Hepatocyte (in vitro differentiated cells): ENCODE data around the gene DUOX2. TPM values are rescaled to one million over a fixed set of nuclear protein-coding genes. Genes with fewer than 3 reads are reported as not detected.
"Not testable (repeated sequence)": the region's sequence is repeated elsewhere in the genome, so short reads cannot be mapped to it uniquely, and the experiment has no call there.

Experiments
- DNase-seq: peaks from one replicate; pipeline ENCODE4 v3.0.0-alpha.2; 2016; ENCODE audit warnings: low spot score
- H2AFZ ChIP-seq: fragments of 200-600 bp; sonication (generic); 2 replicates; pipeline ENCODE4 v1.6.0; 2016; ENCODE audit warnings: antibody characterized with exemption, mild to moderate bottlenecking
- H3K27ac ChIP-seq: fragments of 200-600 bp; sonication (generic); 2 replicates; pipeline ENCODE4 v1.5.1; 2016; ENCODE audit warnings: mild to moderate bottlenecking
- H3K27me3 ChIP-seq: fragments of 200-600 bp; sonication (generic); 2 replicates; pipeline ENCODE4 v1.6.1; 2016
- H3K36me3 ChIP-seq: fragments of 200-600 bp; sonication (generic); replicated peaks from 2 replicates; pipeline ENCODE4 v1.5.1; 2016; ENCODE audit warnings: low read depth; ENCODE audit not compliant: insufficient read depth
- H3K4me1 ChIP-seq: fragments of 200-600 bp; sonication (generic); 2 replicates; pipeline ENCODE4 v1.5.1; 2016; ENCODE audit warnings: mild to moderate bottlenecking, moderate library complexity; ENCODE audit not compliant: insufficient read depth
- H3K4me2 ChIP-seq: fragments of 200-600 bp; sonication (generic); 2 replicates; pipeline ENCODE4 v1.6.0; 2016
- H3K4me3 ChIP-seq: fragments of 200-600 bp; sonication (generic); 2 replicates; pipeline ENCODE4 v1.5.1; 2016; ENCODE audit warnings: mild to moderate bottlenecking
- H3K79me2 ChIP-seq: fragments of 200-600 bp; sonication (generic); 2 replicates; pipeline ENCODE4 v1.6.0; 2017; ENCODE audit warnings: mild to moderate bottlenecking
- H3K9me2 ChIP-seq: fragments of 200-600 bp; sonication (generic); replicated peaks from 2 replicates; pipeline ENCODE4 v1.6.0; 2017; ENCODE audit warnings: mild to moderate bottlenecking; ENCODE audit not compliant: insufficient read depth
- H3K9me3 ChIP-seq: fragments of 200-600 bp; sonication (generic); 2 replicates; pipeline ENCODE4 v1.5.1; 2016; ENCODE audit warnings: low read depth, mild to moderate bottlenecking
- H4K20me1 ChIP-seq: fragments of 200-600 bp; sonication (generic); 2 replicates; pipeline ENCODE4 v1.6.0; 2016; ENCODE audit warnings: mild to moderate bottlenecking; ENCODE audit not compliant: insufficient read depth, poor library complexity, severe bottlenecking
- WGBS: methylation state at CpG from one replicate; pipeline ENCODE4 v1.1.6; 2016; ENCODE audit warnings: low lambda C conversion rate; ENCODE audit errors: missing lambda C conversion rate; 5-methylcytosine and 5-hydroxymethylcytosine counted together
- polyA plus RNA-seq: library from polyadenylated mRNA; unstranded; fragments of >200 nt; fragmentation: Nextera tagmentation; extraction: Ambion mirVana; gene quantifications from 2 replicates; pipeline ENCODE4 v1.2.1, GENCODE V29; 2016
- total RNA-seq: library from RNA; depleted of rRNA; stranded (reverse); fragments of >200 nt; gene quantifications from 2 replicates; pipeline ENCODE4 v1.2.3, GENCODE V29; 2014

The DUOX2 gene
- total and polyA plus RNA-seq, 2 experiments from 2014 or later: 21.4 to 37.4 TPM

- WGBS: 74% methylated on average over 5 of the region's 5 CpGs
Measured at GRCh38 chr15:45079628-45080246, 34.2 kb downstream of the DUOX2 start.

GRCh38 chr15:45079201-45079600 lies 34.8 kb downstream of the DUOX2 start:
- not testable (repeated sequence) for H3K4me2 ChIP-seq, H2AFZ ChIP-seq, DNase-seq, H3K27me3 ChIP-seq, H3K9me3 ChIP-seq, H3K4me1 ChIP-seq, H4K20me1 ChIP-seq, H3K36me3 ChIP-seq, H3K9me2 ChIP-seq, H3K79me2 ChIP-seq, H3K4me3 ChIP-seq
- WGBS: 86% methylated on average over 5 of the region's 5 CpGs
- peak overlapping the region; percentile 87 for H3K27ac ChIP-seq

More at GRCh38 chr15:45079628-45080246, 34.2 kb downstream of the DUOX2 start:
- not testable (repeated sequence) for H3K4me1 ChIP-seq, H3K36me3 ChIP-seq, DNase-seq, H3K79me2 ChIP-seq, H3K9me3 ChIP-seq, H3K27me3 ChIP-seq, H3K4me2 ChIP-seq, H3K9me2 ChIP-seq, H2AFZ ChIP-seq, H3K4me3 ChIP-seq, H4K20me1 ChIP-seq
- H3K27ac ChIP-seq: peak overlapping the region; percentile 87

GRCh38 chr15:45077391-45077790 lies 36.6 kb downstream of the DUOX2 start:
- not testable (repeated sequence) for H3K4me3 ChIP-seq, H3K9me2 ChIP-seq, H3K79me2 ChIP-seq, H3K27me3 ChIP-seq, DNase-seq, H2AFZ ChIP-seq, H3K4me2 ChIP-seq, H3K4me1 ChIP-seq, H3K36me3 ChIP-seq, H4K20me1 ChIP-seq, H3K9me3 ChIP-seq
- WGBS: 96% methylated on average over 2 of the region's 2 CpGs
- peak overlapping the region; percentile 74 for H3K27ac ChIP-seq

- not testable (repeated sequence) for H3K4me2 ChIP-seq, H3K4me3 ChIP-seq, H3K27me3 ChIP-seq, H3K4me1 ChIP-seq, H3K9me2 ChIP-seq, H2AFZ ChIP-seq, H3K9me3 ChIP-seq, DNase-seq, H3K79me2 ChIP-seq, H3K36me3 ChIP-seq, H4K20me1 ChIP-seq
- peak overlapping the region; percentile 91 for H3K27ac ChIP-seq
- WGBS: 71% methylated on average over 1 of the region's 9 CpGs
Measured at GRCh38 chr15:45075440-45076320, 38.3 kb downstream of the DUOX2 start.

- not testable (repeated sequence) for DNase-seq, H3K79me2 ChIP-seq, H3K36me3 ChIP-seq
Measured at GRCh38 chr15:45073602-45074001, 40.4 kb downstream of the DUOX2 start.

GRCh38 chr15:45069942-45070360 lies 44.0 kb downstream of the DUOX2 start:
- H3K9me3 ChIP-seq, H2AFZ ChIP-seq, H3K4me2 ChIP-seq, H3K27me3 ChIP-seq, H3K9me2 ChIP-seq, H3K4me1 ChIP-seq, H3K36me3 ChIP-seq, DNase-seq, H3K4me3 ChIP-seq, H4K20me1 ChIP-seq, H3K79me2 ChIP-seq: not testable (repeated sequence)
- 85% methylated on average over 5 of the region's 6 CpGs for WGBS
- H3K27ac ChIP-seq: peak overlapping the region; percentile 90

More at GRCh38 chr15:45073602-45074001, 40.4 kb downstream of the DUOX2 start:
- H3K27me3 ChIP-seq, H3K4me2 ChIP-seq, H4K20me1 ChIP-seq, H3K9me2 ChIP-seq, H3K4me3 ChIP-seq, H3K9me3 ChIP-seq, H2AFZ ChIP-seq: not testable (repeated sequence)
- Histone ChIP-seq H3K4me1 (peaks cover 16% of the 10 kb centered on the region), H3K27ac (peak overlapping the region; percentile 71)
